Neural progenitor cell (in vitro differentiated cells): ENCODE measurements around the gene DHX34. TPM values are rescaled to one million over a fixed set of nuclear protein-coding genes. Genes with fewer than 3 reads are reported as not detected.

Experiments
- DNase-seq: peaks from one replicate; pipeline ENCODE4 v3.0.0-alpha.2; 2016; ENCODE audit warnings: low spot score
- H2AFZ ChIP-seq: fragments of 200-600 bp; sonication (generic); replicated peaks from 2 replicates; pipeline ENCODE4 v1.6.1; 2016; ENCODE audit warnings: antibody characterized with exemption
- H3F3A ChIP-seq: fragments of 200-600 bp; sonication (generic); 2 replicates; pipeline ENCODE4 v1.6.1; 2016; ENCODE audit warnings: antibody characterized with exemption, low read depth
- H3K27ac ChIP-seq: fragments of 200-600 bp; sonication (generic); 2 replicates; pipeline ENCODE4 v1.5.1; 2016; ENCODE audit warnings: mild to moderate bottlenecking
- H3K27me3 ChIP-seq: fragments of 200-600 bp; sonication (generic); 2 replicates; pipeline ENCODE4 v1.6.1; 2016; ENCODE audit warnings: mild to moderate bottlenecking, moderate library complexity
- H3K36me3 ChIP-seq: fragments of 200-600 bp; sonication (generic); 2 replicates; pipeline ENCODE4 v1.5.1; 2016
- H3K4me1 ChIP-seq: fragments of 200-600 bp; sonication (generic); 2 replicates; pipeline ENCODE4 v1.6.1; 2016; ENCODE audit warnings: mixed run types
- H3K4me2 ChIP-seq: fragments of 200-600 bp; sonication (generic); 2 replicates; pipeline ENCODE4 v1.6.1; 2016
- H3K4me3 ChIP-seq: fragments of 200-600 bp; sonication (generic); 2 replicates; pipeline ENCODE4 v1.5.1; 2016
- H3K79me2 ChIP-seq: fragments of 200-600 bp; sonication (generic); 2 replicates; pipeline ENCODE4 v1.6.1; 2016; ENCODE audit warnings: low read depth
- H3K9ac ChIP-seq: fragments of 200-600 bp; sonication (generic); 2 replicates; pipeline ENCODE4 v1.6.1; 2016
- H3K9me3 ChIP-seq: fragments of 200-600 bp; sonication (generic); 2 replicates; pipeline ENCODE4 v1.5.1; 2016; ENCODE audit warnings: low read depth
- H4K20me1 ChIP-seq: fragments of 200-600 bp; sonication (generic); 2 replicates; pipeline ENCODE4 v1.6.1; 2016; ENCODE audit warnings: low read depth
- H3K27ac Mint-ChIP-seq: 3 replicates; pipeline ENCODE4 v1.8.0; 2021; ENCODE audit warnings: mixed read lengths
- H3K27me3 Mint-ChIP-seq: 2 replicates; pipeline ENCODE4 v1.8.0; 2022; ENCODE audit warnings: low read depth, mild to moderate bottlenecking, inconsistent platforms, moderate library complexity, mixed read lengths; ENCODE audit not compliant: insufficient read depth
- H3K36me3 Mint-ChIP-seq: 3 replicates; pipeline ENCODE4 v1.8.0; 2021; ENCODE audit warnings: mixed read lengths
- H3K4me1 Mint-ChIP-seq: 3 replicates; pipeline ENCODE4 v1.8.0; 2021; ENCODE audit warnings: mixed read lengths
- H3K4me3 Mint-ChIP-seq: 3 replicates; pipeline ENCODE4 v1.8.0; 2021; ENCODE audit warnings: mild to moderate bottlenecking, moderate library complexity, mixed read lengths
- H3K9me3 Mint-ChIP-seq: 3 replicates; pipeline ENCODE4 v1.8.0; 2020; ENCODE audit warnings: mixed read lengths
- CTCF ChIP-seq: fragments of 200-600 bp; sonication (generic); IDR thresholded peaks from 2 replicates; pipeline ENCODE4 v1.5.1; 2017; ENCODE audit warnings: antibody characterized with exemption, mild to moderate bottlenecking
- EZH2 ChIP-seq: fragments of 200-600 bp; sonication (generic); IDR thresholded peaks from 2 replicates; pipeline ENCODE4 v1.6.1; 2017; ENCODE audit warnings: antibody characterized with exemption, mild to moderate bottlenecking, moderate library complexity
- EZH2phosphoT487 ChIP-seq: fragments of 200-600 bp; sonication (generic); IDR thresholded peaks from 2 replicates; pipeline ENCODE4 v1.6.1; 2017; ENCODE audit warnings: antibody characterized with exemption
- total RNA-seq: library from RNA; depleted of rRNA; stranded (reverse); fragments of >200 nt; gene quantifications from 2 replicates; pipeline ENCODE4 v1.2.3, GENCODE V29; 2015; ENCODE audit warnings: low replicate concordance

DHX34 gene
- total RNA-seq, 1 donor from 2014 or later: 12.3 TPM

GRCh38 chr19:47389150-47389556 lies 40.0 kb downstream of the DHX34 start:
- Histone ChIP-seq H3F3A (peaks cover 7% of the 10 kb centered on the region), H3K4me1 (no peaks in the 10 kb centered on the region), H3K4me3 (no peak overlapping the region), H3K4me2 (no peak overlapping the region), H4K20me1 (no peaks in the 10 kb centered on the region), H3K9ac (no peak overlapping the region), H3K27ac (no peak overlapping the region), H2AFZ (no peak overlapping the region), H3K27me3 (no peaks in the 10 kb centered on the region), H3K36me3 (no peaks in the 10 kb centered on the region), H3K79me2 (no peaks in the 10 kb centered on the region), H3K9me3 (no peaks in the 10 kb centered on the region)
- Mint-ChIP-seq H3K4me1 (peaks cover 20% of the 10 kb centered on the region), H3K27ac (peak overlapping the region; percentile 76), H3K27me3 (peaks cover 12% of the 10 kb centered on the region), H3K36me3 (no peaks in the 10 kb centered on the region), H3K9me3 (no peaks in the 10 kb centered on the region), H3K4me3 (no peak overlapping the region)
- no peak for DNase-seq
- TF ChIP-seq EZH2phosphoT487 (no peak), EZH2 (no peak), CTCF (no peak)

GRCh38 chr19:47390533-47391488 lies 41.7 kb downstream of the DHX34 start:
- Histone ChIP-seq H3K36me3 (no peaks in the 10 kb centered on the region), H3K4me3 (no peak overlapping the region), H3K9me3 (no peaks in the 10 kb centered on the region), H2AFZ (no peak overlapping the region), H3K4me1 (no peaks in the 10 kb centered on the region), H3F3A (peaks cover 7% of the 10 kb centered on the region), H3K4me2 (no peak overlapping the region), H3K79me2 (no peaks in the 10 kb centered on the region), H3K27me3 (no peaks in the 10 kb centered on the region), H3K9ac (no peak overlapping the region), H3K27ac (no peak overlapping the region), H4K20me1 (no peaks in the 10 kb centered on the region)
- TF ChIP-seq EZH2phosphoT487 (no peak), EZH2 (no peak), CTCF (no peak)
- H3K9me3 Mint-ChIP-seq: no peaks in the 10 kb centered on the region
- no peaks in the 10 kb centered on the region for H3K36me3 Mint-ChIP-seq
- peak overlapping the region; percentile 49 for H3K4me3 Mint-ChIP-seq
- peak overlapping the region; percentile 93 for H3K27ac Mint-ChIP-seq
- peaks cover 19% of the 10 kb centered on the region for H3K4me1 Mint-ChIP-seq
- H3K27me3 Mint-ChIP-seq: peaks cover 7% of the 10 kb centered on the region
- DNase-seq: peak; percentile 28

- no peak overlapping the region for H3K27ac Mint-ChIP-seq
- H3K4me3 ChIP-seq: no peak overlapping the region
Observed at GRCh38 chr19:47391510-47392223, 42.6 kb downstream of the DHX34 start.

More at GRCh38 chr19:47391510-47392223, 42.6 kb downstream of the DHX34 start:
- Histone ChIP-seq H3K4me1 (no peaks in the 10 kb centered on the region), H3K27me3 (no peaks in the 10 kb centered on the region), H3K9me3 (no peaks in the 10 kb centered on the region), H3F3A (peaks cover 7% of the 10 kb centered on the region), H3K9ac (no peak overlapping the region), H2AFZ (no peak overlapping the region), H4K20me1 (no peaks in the 10 kb centered on the region), H3K4me2 (no peak overlapping the region), H3K79me2 (no peaks in the 10 kb centered on the region), H3K27ac (no peak overlapping the region), H3K36me3 (no peaks in the 10 kb centered on the region)
- Mint-ChIP-seq H3K9me3 (no peaks in the 10 kb centered on the region), H3K36me3 (no peaks in the 10 kb centered on the region), H3K4me3 (peak overlapping the region; percentile 72), H3K4me1 (peaks cover 20% of the 10 kb centered on the region), H3K27me3 (peaks cover 6% of the 10 kb centered on the region)
- TF ChIP-seq EZH2phosphoT487 (no peak), CTCF (peak; percentile 96)
- DNase-seq: peak; percentile 78
